Measurements from ENCODE around the gene SSNA1. TPM values are rescaled to one million over a fixed set of nuclear protein-coding genes. Genes with fewer than 3 reads are reported as not detected.
"Not testable (repeated sequence)": the region's sequence is repeated elsewhere in the genome, so short reads cannot be mapped to it uniquely, and the experiment has no call there.

SSNA1 gene
- total and polyA plus RNA-seq, 9 donors = 1.6 to 60.7 (median 44.5) TPM

- no peak for DNase-seq
- H3K27ac ChIP-seq = no peak overlapping the region
- H3K4me1 ChIP-seq (ENCODE audit: insufficient read depth) = peaks cover 14% of the 10 kb centered on the region
- WGBS, 3 donors = 76 to 79% (median 78%) methylated on average over 11 to 13 of the region's 13 CpGs
- H3K4me3 ChIP-seq = no peak overlapping the region
- no peaks in the 10 kb centered on the region for H3K36me3 ChIP-seq
- TF ChIP-seq CTCF (IDR thresholded peaks at IDR 0.05) (no peak), EP300 (IDR thresholded peaks at IDR 0.05) (no peak), POLR2A (IDR thresholded peaks at IDR 0.05) (no peak)
- H3K27me3 ChIP-seq = no peaks in the 10 kb centered on the region
- no peaks in the 10 kb centered on the region for H3K9me3 ChIP-seq
- intact Hi-C loops (cut with DNase I) = loop anchor here in 1 of 4 donors (10.0 kb wide), 1 partner anchor 123 kb away; the partner anchor contains the start of gene DPP7
These were observed 49.6 kb downstream of the SSNA1 start for GRCh38 chr9:137237759-137238726.

GRCh38 chr9:137239541-137240200 lies 51.2 kb downstream of the SSNA1 start:
- H3K27me3 ChIP-seq, H3K36me3 ChIP-seq, H3K9me3 ChIP-seq, DNase-seq: not testable (repeated sequence)
- Histone ChIP-seq H3K27ac (peak overlapping the region in 1 of 2 donors; percentile 95), H3K4me3 (peak overlapping the region; percentile 60), H3K4me1 (ENCODE audit: insufficient read depth) (peaks cover 14% of the 10 kb centered on the region)
- 44 to 46% (median 45%) methylated on average over 27 of the region's 27 CpGs for WGBS, 3 donors
- intact Hi-C loops (cut with DNase I) = loop anchor here in 1 of 4 donors (10.0 kb wide), 1 partner anchor 125 kb away; the partner anchor contains the start of gene DPP7

Small RNA genes lying within 50 kb of the gene (microRNA-seq; reads per million reads assigned to microRNA genes)
- 0 reads per million in 3 donors for gene MIR3621

Small RNA genes lying within 50 kb of the gene (small RNA-seq; reads per million reads assigned to genes)
- not detected for gene MIR3621

Other genes starting within 250 kb of the SSNA1 start
Only the 30 nearest of the 33 such genes appear.
- 100 to 1,000 TPM in 2 of 7 donors, 10 to 100 TPM in 4, 1 to 10 TPM in 1; 5.8 to 191 (median 59.8) TPM for gene PTGDS, start 211.2 kb upstream of the SSNA1 start, total RNA-seq
- gene PTGDS, start 211.2 kb upstream of the SSNA1 start, polyA plus RNA-seq = 10 to 100 TPM; 13.6 to 43.1 TPM
- gene LCNL1, start 205.7 kb upstream of the SSNA1 start, total RNA-seq = 1 to 10 TPM in 2 of 7 donors, under 1 TPM in 4, not detected in 1; 0.25 to 1.6 (median 0.61) TPM
- gene LCNL1, start 205.7 kb upstream of the SSNA1 start, polyA plus RNA-seq = under 1 TPM; 0.17 to 0.19 TPM
- gene PAXX, start 196.3 kb upstream of the SSNA1 start, total RNA-seq = 10 to 100 TPM; 23.6 to 48.9 (median 37.5) TPM
- 10 to 100 TPM in 1 of 2 donors, 1 to 10 TPM in 1; 1.1 to 47.8 TPM for gene PAXX, start 196.3 kb upstream of the SSNA1 start, polyA plus RNA-seq
- gene CLIC3, start 192.1 kb upstream of the SSNA1 start, total RNA-seq = 1 to 10 TPM in 3 of 7 donors, under 1 TPM in 2, not detected in 2; 0.57 to 6.5 (median 1.5) TPM
- gene CLIC3, start 192.1 kb upstream of the SSNA1 start, polyA plus RNA-seq = 1 to 10 TPM in 1 of 2 donors, not detected in 1; 1.1 TPM
- 10 to 100 TPM in 5 of 7 donors, 1 to 10 TPM in 2; 5.8 to 26.9 (median 13.7) TPM for gene ABCA2, start 160.4 kb upstream of the SSNA1 start, total RNA-seq
- 10 to 100 TPM in 1 of 2 donors, 1 to 10 TPM in 1; 2.0 to 10.5 TPM for gene ABCA2, start 160.4 kb upstream of the SSNA1 start, polyA plus RNA-seq
- under 1 TPM in 1 of 7 donors, not detected in 6; 0.08 TPM for gene FUT7, start 156.6 kb upstream of the SSNA1 start, total RNA-seq
- gene FUT7, start 156.6 kb upstream of the SSNA1 start, polyA plus RNA-seq = under 1 TPM in 1 of 2 donors, not detected in 1; 0.07 TPM
- 100 to 1,000 TPM in 2 of 7 donors, 10 to 100 TPM in 5; 22.3 to 112 (median 49.9) TPM for gene NPDC1, start 142.5 kb upstream of the SSNA1 start, total RNA-seq
- 10 to 100 TPM in 1 of 2 donors, 1 to 10 TPM in 1; 2.1 to 67.9 TPM for gene NPDC1, start 142.5 kb upstream of the SSNA1 start, polyA plus RNA-seq
- gene ENTPD2, start 134.6 kb upstream of the SSNA1 start, total RNA-seq = 1 to 10 TPM in 4 of 7 donors, under 1 TPM in 3; 0.12 to 5.1 (median 1.0) TPM
- gene ENTPD2, start 134.6 kb upstream of the SSNA1 start, polyA plus RNA-seq = under 1 TPM; 0.32 to 0.82 TPM
- under 1 TPM in 5 of 7 donors, not detected in 2; 0.24 to 0.62 (median 0.37) TPM for gene SAPCD2, start 118.1 kb upstream of the SSNA1 start, total RNA-seq
- gene SAPCD2, start 118.1 kb upstream of the SSNA1 start, polyA plus RNA-seq = under 1 TPM; 0.10 to 0.15 TPM
- 1 to 10 TPM; 1.3 to 6.3 (median 4.1) TPM for gene UAP1L1, start 111.2 kb upstream of the SSNA1 start, total RNA-seq
- 1 to 10 TPM; 3.0 to 4.1 TPM for gene UAP1L1, start 111.2 kb upstream of the SSNA1 start, polyA plus RNA-seq
- gene MAN1B1, start 101.7 kb upstream of the SSNA1 start, total RNA-seq = 10 to 100 TPM; 30.2 to 55.1 (median 38.6) TPM
- 100 to 1,000 TPM in 1 of 2 donors, 10 to 100 TPM in 1; 44.0 to 109 TPM for gene MAN1B1, start 101.7 kb upstream of the SSNA1 start, polyA plus RNA-seq
- gene DPP7, start 73.9 kb upstream of the SSNA1 start, total RNA-seq = 100 to 1,000 TPM in 2 of 7 donors, 10 to 100 TPM in 5; 39.8 to 117 (median 95.6) TPM
- gene DPP7, start 73.9 kb upstream of the SSNA1 start, polyA plus RNA-seq = 10 to 100 TPM in 1 of 2 donors, 1 to 10 TPM in 1; 3.0 to 88.7 TPM
- gene GRIN1, start 49.5 kb upstream of the SSNA1 start, total RNA-seq = under 1 TPM in 1 of 7 donors, not detected in 6; 0.15 TPM
- gene GRIN1, start 49.5 kb upstream of the SSNA1 start, polyA plus RNA-seq = not detected
- gene LRRC26, start 18.6 kb upstream of the SSNA1 start, total RNA-seq = 1 to 10 TPM in 1 of 7 donors, under 1 TPM in 1, not detected in 5; 0.23 to 3.0 TPM
- gene LRRC26, start 18.6 kb upstream of the SSNA1 start, polyA plus RNA-seq = not detected
- not detected for gene TMEM210, start 16.6 kb upstream of the SSNA1 start, total RNA-seq
- not detected for gene TMEM210, start 16.6 kb upstream of the SSNA1 start, polyA plus RNA-seq
- gene ANAPC2, start 116 bp upstream of the SSNA1 start, total RNA-seq = 10 to 100 TPM; 23.1 to 61.5 (median 53.9) TPM
- gene ANAPC2, start 116 bp upstream of the SSNA1 start, polyA plus RNA-seq = 10 to 100 TPM in 1 of 2 donors, 1 to 10 TPM in 1; 8.0 to 38.4 TPM
- 10 to 100 TPM in 6 of 7 donors, 1 to 10 TPM in 1; 6.6 to 18.4 (median 15.9) TPM for gene TPRN, start 12.1 kb downstream of the SSNA1 start, total RNA-seq
- 1 to 10 TPM in 1 of 2 donors, under 1 TPM in 1; 0.68 to 8.6 TPM for gene TPRN, start 12.1 kb downstream of the SSNA1 start, polyA plus RNA-seq
- gene TMEM203, start 17.0 kb downstream of the SSNA1 start, total RNA-seq = 10 to 100 TPM; 29.2 to 40.8 (median 37.5) TPM
- 10 to 100 TPM; 35.3 to 38.2 TPM for gene TMEM203, start 17.0 kb downstream of the SSNA1 start, polyA plus RNA-seq
- 10 to 100 TPM in 4 of 7 donors, 1 to 10 TPM in 3; 3.7 to 15.2 (median 11.3) TPM for gene NDOR1, start 17.0 kb downstream of the SSNA1 start, total RNA-seq
- gene NDOR1, start 17.0 kb downstream of the SSNA1 start, polyA plus RNA-seq = 1 to 10 TPM; 1.1 to 7.2 TPM
- 1 to 10 TPM in 5 of 7 donors, under 1 TPM in 1, not detected in 1; 0.92 to 6.5 (median 3.3) TPM for gene RNF208, start 33.6 kb downstream of the SSNA1 start, total RNA-seq
- 1 to 10 TPM in 1 of 2 donors, not detected in 1; 2.3 TPM for gene RNF208, start 33.6 kb downstream of the SSNA1 start, polyA plus RNA-seq
- under 1 TPM in 4 of 7 donors, not detected in 3; 0.15 to 0.80 (median 0.33) TPM for gene CYSRT1, start 36.5 kb downstream of the SSNA1 start, total RNA-seq
- gene CYSRT1, start 36.5 kb downstream of the SSNA1 start, polyA plus RNA-seq = under 1 TPM in 1 of 2 donors, not detected in 1; 0.12 TPM
- under 1 TPM in 1 of 7 donors, not detected in 6; 0.92 TPM for gene RNF224, start 38.8 kb downstream of the SSNA1 start, total RNA-seq
- gene RNF224, start 38.8 kb downstream of the SSNA1 start, polyA plus RNA-seq = not detected
- gene SLC34A3, start 42.2 kb downstream of the SSNA1 start, total RNA-seq = under 1 TPM in 2 of 7 donors, not detected in 5; 0.15 to 0.46 TPM
- not detected for gene SLC34A3, start 42.2 kb downstream of the SSNA1 start, polyA plus RNA-seq
- 100 to 1,000 TPM in 6 of 7 donors, 10 to 100 TPM in 1; 88.0 to 234 (median 175) TPM for gene TUBB4B, start 52.6 kb downstream of the SSNA1 start, total RNA-seq
- 10 to 100 TPM; 62.8 to 88.6 TPM for gene TUBB4B, start 52.6 kb downstream of the SSNA1 start, polyA plus RNA-seq
- gene STPG3, start 62.6 kb downstream of the SSNA1 start, total RNA-seq = not detected
- gene STPG3, start 62.6 kb downstream of the SSNA1 start, polyA plus RNA-seq = not detected
- gene NELFB, start 66.7 kb downstream of the SSNA1 start, total RNA-seq = 10 to 100 TPM; 20.3 to 56.6 (median 44.5) TPM
- 10 to 100 TPM; 10.9 to 50.8 TPM for gene NELFB, start 66.7 kb downstream of the SSNA1 start, polyA plus RNA-seq
- 10 to 100 TPM in 4 of 7 donors, 1 to 10 TPM in 3; 6.4 to 16.3 (median 11.2) TPM for gene TOR4A, start 89.0 kb downstream of the SSNA1 start, total RNA-seq
- 1 to 10 TPM in 1 of 2 donors, under 1 TPM in 1; 0.85 to 5.3 TPM for gene TOR4A, start 89.0 kb downstream of the SSNA1 start, polyA plus RNA-seq
- 10 to 100 TPM in 1 of 7 donors, 1 to 10 TPM in 6; 1.3 to 13.8 (median 4.6) TPM for gene NRARP, start 113.6 kb downstream of the SSNA1 start, total RNA-seq
- 1 to 10 TPM; 2.6 to 3.4 TPM for gene NRARP, start 113.6 kb downstream of the SSNA1 start, polyA plus RNA-seq
- gene EXD3, start 234.5 kb downstream of the SSNA1 start, total RNA-seq = 10 to 100 TPM; 19.5 to 30.6 (median 26.2) TPM
- gene EXD3, start 234.5 kb downstream of the SSNA1 start, polyA plus RNA-seq = 10 to 100 TPM in 1 of 2 donors, 1 to 10 TPM in 1; 1.0 to 19.4 TPM
- gene NOXA1, start 234.7 kb downstream of the SSNA1 start, total RNA-seq = 10 to 100 TPM in 5 of 7 donors, 1 to 10 TPM in 2; 8.5 to 18.5 (median 13.8) TPM
- gene NOXA1, start 234.7 kb downstream of the SSNA1 start, polyA plus RNA-seq = 1 to 10 TPM in 1 of 2 donors, not detected in 1; 7.1 TPM

All from ovary (tissue), 9 donors.